Measurements from ENCODE around the gene SNRPE.
A peak's percentile ranks its signal among the peaks of the same experiment; 100 is the strongest.

The SNRPE gene

GRCh38 chr1:203873094-203873493 is 11.7 kb downstream of the SNRPE start:
- no peak for TF ChIP-seq CTCF (IDR thresholded peaks at IDR 0.05; ENCODE audit: low read depth, low read length, missing control alignments)
- DNase-seq (ENCODE audit: extremely low read depth, low read depth) = no peak
- no peak overlapping the region for H3K4me3 ChIP-seq (replicated peaks; ENCODE audit: low read depth, low read length)

- H3K4me3 ChIP-seq (replicated peaks; ENCODE audit: low read depth, low read length) = no peak overlapping the region
- no peak for DNase-seq (ENCODE audit: extremely low read depth, low read depth)
- TF ChIP-seq CTCF (IDR thresholded peaks at IDR 0.05; ENCODE audit: low read depth, low read length, missing control alignments) = no peak
Observed at GRCh38 chr1:203878422-203878821, 17.0 kb downstream of the SNRPE start.

GRCh38 chr1:203880606-203881005 is 19.2 kb downstream of the SNRPE start:
- no peak for TF ChIP-seq CTCF (IDR thresholded peaks at IDR 0.05; ENCODE audit: low read depth, low read length, missing control alignments)
- DNase-seq (ENCODE audit: extremely low read depth, low read depth) = no peak
- H3K4me3 ChIP-seq (replicated peaks; ENCODE audit: low read depth, low read length) = no peak overlapping the region

- DNase-seq (ENCODE audit: extremely low read depth, low read depth) = peak; percentile 20
- no peak for TF ChIP-seq CTCF (IDR thresholded peaks at IDR 0.05; ENCODE audit: low read depth, low read length, missing control alignments)
Observed at GRCh38 chr1:203888807-203889251, 27.4 kb downstream of the SNRPE start.

GRCh38 chr1:203891950-203892349 is 30.6 kb downstream of the SNRPE start:
- H3K4me3 ChIP-seq (replicated peaks; ENCODE audit: low read depth, low read length) = no peak overlapping the region
- TF ChIP-seq CTCF (IDR thresholded peaks at IDR 0.05; ENCODE audit: low read depth, low read length, missing control alignments) = no peak
- DNase-seq (ENCODE audit: extremely low read depth, low read depth) = no peak

More at GRCh38 chr1:203888807-203889251, 27.4 kb downstream of the SNRPE start:
- H3K4me3 ChIP-seq (replicated peaks; ENCODE audit: low read depth, low read length) = no peak overlapping the region

GRCh38 chr1:203898458-203899352 is 37.3 kb downstream of the SNRPE start:
- no peak for TF ChIP-seq CTCF (IDR thresholded peaks at IDR 0.05; ENCODE audit: low read depth, low read length, missing control alignments)
- H3K4me3 ChIP-seq (replicated peaks; ENCODE audit: low read depth, low read length) = no peak overlapping the region
- no peak for DNase-seq (ENCODE audit: extremely low read depth, low read depth)

Measured in HFF-Myc (cell line).